EH (cell line): ENCODE data around the gene SYDE1.
A peak's percentile ranks its signal among the peaks of the same experiment; 100 is the strongest.

ENCODE experiments used
- DNase-seq: peaks from one replicate; pipeline ENCODE4 v3.0.0-alpha.2; 2015; ENCODE audit warnings: low read depth

SYDE1 gene

GRCh38 chr19:15108145-15108844 is 1.1 kb downstream of the SYDE1 start:
- DNase-seq, result peak; percentile 64

- no peak for DNase-seq
Measured at GRCh38 chr19:15108845-15109767, 1.9 kb downstream of the SYDE1 start.

- DNase-seq, result no peak
Measured at GRCh38 chr19:15109768-15110417, 2.7 kb downstream of the SYDE1 start.

- DNase-seq, result no peak
Measured at GRCh38 chr19:15110418-15110815, 3.2 kb downstream of the SYDE1 start.

- no peak for DNase-seq
Measured at GRCh38 chr19:15111758-15112157, 4.6 kb downstream of the SYDE1 start.

GRCh38 chr19:15112385-15112784 is 5.2 kb downstream of the SYDE1 start:
- no peak for DNase-seq

- no peak for DNase-seq
Measured at GRCh38 chr19:15113245-15114152, 6.3 kb downstream of the SYDE1 start.

- peak; percentile 69 for DNase-seq
Measured at GRCh38 chr19:15114153-15114540, 6.9 kb downstream of the SYDE1 start.

- DNase-seq, result peak; percentile 56
Measured at GRCh38 chr19:15115080-15115479, 7.9 kb downstream of the SYDE1 start.

GRCh38 chr19:15115762-15116615 is 8.8 kb downstream of the SYDE1 start:
- DNase-seq, result no peak

- no peak for DNase-seq
Measured at GRCh38 chr19:15116856-15117255, 9.7 kb downstream of the SYDE1 start.

GRCh38 chr19:15118248-15118647 is 11.0 kb downstream of the SYDE1 start:
- DNase-seq, result no peak

GRCh38 chr19:15118789-15119494 is 11.7 kb downstream of the SYDE1 start:
- DNase-seq, result no peak

- no peak for DNase-seq
Measured at GRCh38 chr19:15120135-15121026, 13.2 kb downstream of the SYDE1 start.

- DNase-seq, result no peak
Measured at GRCh38 chr19:15122331-15123030, 15.3 kb downstream of the SYDE1 start.

GRCh38 chr19:15123031-15123890 is 16.1 kb downstream of the SYDE1 start:
- no peak for DNase-seq

GRCh38 chr19:15123900-15124299 is 16.7 kb downstream of the SYDE1 start:
- no peak for DNase-seq
